Left forelimb (tissue), 1 donor: ENCODE results near the gene OS9.
"Not testable (repeated sequence)": the region's sequence is repeated elsewhere in the genome, so short reads cannot be mapped to it uniquely, and the experiment has no call there.

Source experiments
- DNase-seq: peaks from one replicate; pipeline ENCODE4 v3.0.0-alpha.2; 2018; ENCODE audit warnings: low spot score

Gene OS9

GRCh38 chr12:57693659-57694458 lies at the start of gene OS9:
Gene OS9 (plus strand): TSS chr12:57694132. CDS start chr12:57694162, 30 bp downstream.
- peak; percentile 93 for DNase-seq

GRCh38 chr12:57645990-57646658 lies 47.8 kb upstream of the OS9 start:
- not testable (repeated sequence) for DNase-seq

- DNase-seq: not testable (repeated sequence)
These were observed 47.3 kb upstream of the OS9 start for GRCh38 chr12:57646659-57647049.

- DNase-seq: no peak
These were observed 39.9 kb upstream of the OS9 start for GRCh38 chr12:57654042-57654441.

GRCh38 chr12:57655541-57656240 lies 38.2 kb upstream of the OS9 start:
- DNase-seq: no peak

GRCh38 chr12:57656408-57656807 lies 37.5 kb upstream of the OS9 start:
- not testable (repeated sequence) for DNase-seq

GRCh38 chr12:57657744-57658143 lies 36.2 kb upstream of the OS9 start:
- no peak for DNase-seq

- no peak for DNase-seq
These were observed 35.0 kb upstream of the OS9 start for GRCh38 chr12:57658890-57659289.

GRCh38 chr12:57661376-57661775 lies 32.6 kb upstream of the OS9 start:
- DNase-seq: no peak

GRCh38 chr12:57665066-57665820 lies 28.7 kb upstream of the OS9 start:
- DNase-seq: peak; percentile 62

- no peak for DNase-seq
These were observed 27.0 kb upstream of the OS9 start for GRCh38 chr12:57666897-57667296.

- DNase-seq: not testable (repeated sequence)
These were observed 24.2 kb upstream of the OS9 start for GRCh38 chr12:57669691-57670090.

GRCh38 chr12:57671811-57672210 lies 22.1 kb upstream of the OS9 start:
- not testable (repeated sequence) for DNase-seq

- no peak for DNase-seq
These were observed 21.1 kb upstream of the OS9 start for GRCh38 chr12:57672801-57673200.

- DNase-seq: no peak
These were observed 19.2 kb upstream of the OS9 start for GRCh38 chr12:57674691-57675090.

- DNase-seq: not testable (repeated sequence)
These were observed 16.0 kb upstream of the OS9 start for GRCh38 chr12:57677947-57678346.

- no peak for DNase-seq
These were observed 14.2 kb upstream of the OS9 start for GRCh38 chr12:57679697-57680096.

GRCh38 chr12:57687862-57688261 lies 6.1 kb upstream of the OS9 start:
- no peak for DNase-seq

GRCh38 chr12:57688931-57689330 lies 5.0 kb upstream of the OS9 start:
- DNase-seq: no peak

GRCh38 chr12:57692500-57692899 lies 1.4 kb upstream of the OS9 start:
- DNase-seq: no peak

- DNase-seq: no peak
These were observed 644 bp upstream of the OS9 start for GRCh38 chr12:57693317-57693658.

GRCh38 chr12:57694459-57695019 lies 607 bp downstream of the OS9 start:
- no peak for DNase-seq
